ENCODE data around the gene PBX3. TPM values are rescaled to one million over a fixed set of nuclear protein-coding genes. Genes with fewer than 3 reads are reported as not detected.

PBX3 gene
- total RNA-seq, 3 donors from 2014 or later (not counting 1 experiment from before 2014, with no cell fraction given), result 42.1 to 46.9 (median 44.6) TPM

DNA sequence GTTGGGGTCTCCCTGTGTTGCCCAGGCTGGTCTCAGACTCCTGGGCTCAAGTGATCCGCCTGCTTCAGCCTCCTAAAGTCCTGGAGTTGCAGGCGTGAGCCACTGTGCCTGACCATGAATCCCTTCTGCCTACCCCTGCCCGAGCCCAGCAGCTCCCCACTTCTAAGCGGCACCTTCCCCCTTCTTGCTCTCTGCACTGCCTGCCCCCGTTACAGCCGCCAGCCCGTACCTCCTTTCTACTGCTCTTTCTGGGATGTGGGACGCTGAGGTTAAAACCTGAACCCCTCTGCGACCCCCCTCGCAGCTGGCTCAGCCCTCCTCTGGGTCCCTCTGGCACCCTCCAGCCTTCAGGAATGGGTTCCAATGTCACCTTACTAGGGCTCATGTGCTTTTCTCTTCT lies 249.6 kb downstream of the PBX3 start:
- peaks cover 0 to 4% of the 10 kb centered on the region in 2 donors for H3K27me3 Mint-ChIP-seq (ENCODE audit: low read depth in 2 of 2)
- Histone ChIP-seq H3K27ac (ENCODE audit: low read length) (no peak overlapping the region), H3K4me3 (ENCODE audit: low read length) (no peak overlapping the region), H3K4me1 (ENCODE audit: control insufficient read depth, insufficient read depth, low read length) (no peaks in the 10 kb centered on the region), H3K36me3 (ENCODE audit: control insufficient read depth, insufficient read depth, low read length) (no peaks in the 10 kb centered on the region), H3K9me3 (ENCODE audit: control insufficient read depth, insufficient read depth, low read length) (no peaks in the 10 kb centered on the region), H3K27me3 (ENCODE audit: control insufficient read depth, insufficient read depth, low read length) (no peaks in the 10 kb centered on the region)
- H3K4me1 Mint-ChIP-seq, result no peaks in the 10 kb centered on the region
- TF ChIP-seq, protein P1, sequence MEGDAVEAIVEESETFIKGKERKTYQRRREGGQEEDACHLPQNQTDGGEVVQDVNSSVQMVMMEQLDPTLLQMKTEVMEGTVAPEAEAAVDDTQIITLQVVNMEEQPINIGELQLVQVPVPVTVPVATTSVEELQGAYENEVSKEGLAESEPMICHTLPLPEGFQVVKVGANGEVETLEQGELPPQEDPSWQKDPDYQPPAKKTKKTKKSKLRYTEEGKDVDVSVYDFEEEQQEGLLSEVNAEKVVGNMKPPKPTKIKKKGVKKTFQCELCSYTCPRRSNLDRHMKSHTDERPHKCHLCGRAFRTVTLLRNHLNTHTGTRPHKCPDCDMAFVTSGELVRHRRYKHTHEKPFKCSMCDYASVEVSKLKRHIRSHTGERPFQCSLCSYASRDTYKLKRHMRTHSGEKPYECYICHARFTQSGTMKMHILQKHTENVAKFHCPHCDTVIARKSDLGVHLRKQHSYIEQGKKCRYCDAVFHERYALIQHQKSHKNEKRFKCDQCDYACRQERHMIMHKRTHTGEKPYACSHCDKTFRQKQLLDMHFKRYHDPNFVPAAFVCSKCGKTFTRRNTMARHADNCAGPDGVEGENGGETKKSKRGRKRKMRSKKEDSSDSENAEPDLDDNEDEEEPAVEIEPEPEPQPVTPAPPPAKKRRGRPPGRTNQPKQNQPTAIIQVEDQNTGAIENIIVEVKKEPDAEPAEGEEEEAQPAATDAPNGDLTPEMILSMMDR (IDR thresholded peaks at IDR 0.05), result no peak
- WGBS (ENCODE audit: insufficient coverage), result 89% methylated on average over 10 of the region's 10 CpGs
- ATAC-seq, result no peak
- no peak overlapping the region for H3K4me3 Mint-ChIP-seq
- intact Hi-C loops (cut with micrococcal nuclease), result no loop called here
- H3K9me3 Mint-ChIP-seq, result no peaks in the 10 kb centered on the region
- no peaks in the 10 kb centered on the region for H3K36me3 Mint-ChIP-seq
- no peak for DNase-seq
- H3K27ac Mint-ChIP-seq, result no peak overlapping the region

DNA sequence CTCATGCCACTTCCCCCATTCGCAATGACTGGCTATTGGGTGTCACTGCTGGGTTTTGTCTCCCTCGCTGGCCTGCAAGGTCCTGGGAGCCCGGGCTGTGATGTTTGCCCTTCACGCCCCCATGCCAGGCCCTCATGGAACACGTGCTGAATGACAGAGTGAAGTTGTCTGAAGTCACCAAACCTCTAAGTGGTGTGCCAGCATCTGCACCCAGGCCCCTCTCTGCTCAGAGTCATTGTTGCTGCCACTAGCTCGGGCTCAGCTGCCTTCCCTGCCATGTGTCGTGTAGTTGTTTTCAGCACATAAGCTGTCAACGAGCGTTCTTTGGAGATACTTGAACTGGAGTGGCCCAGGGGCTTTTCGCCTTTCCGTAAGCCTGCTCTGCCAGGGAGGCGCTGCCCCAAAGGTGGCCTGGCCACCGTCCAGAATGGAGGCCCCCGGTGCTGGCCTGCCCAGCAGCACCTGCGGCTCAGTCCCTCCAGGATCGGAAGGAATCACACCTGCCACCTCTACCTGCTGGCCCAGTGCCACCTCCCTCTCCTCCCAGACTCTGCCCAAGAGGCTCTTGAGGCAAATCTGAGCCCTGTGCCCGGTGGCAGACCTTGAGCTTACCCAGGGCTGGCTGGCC lies 250.1 kb downstream of the PBX3 start:
- Mint-ChIP-seq H3K9me3 (no peaks in the 10 kb centered on the region), H3K27ac (no peak overlapping the region), H3K4me3 (no peak overlapping the region), H3K27me3 (ENCODE audit: low read depth in 2 of 2) (peaks cover 0 to 4% of the 10 kb centered on the region in 2 donors), H3K4me1 (no peaks in the 10 kb centered on the region), H3K36me3 (no peaks in the 10 kb centered on the region)
- TF ChIP-seq, protein P1 (IDR thresholded peaks at IDR 0.05), result no peak
- H3K27me3 ChIP-seq (ENCODE audit: control insufficient read depth, insufficient read depth, low read length), result no peaks in the 10 kb centered on the region
- DNase-seq (no peak), ATAC-seq (no peak)
- intact Hi-C loops (cut with micrococcal nuclease), result no loop called here
- no peaks in the 10 kb centered on the region for H3K4me1 ChIP-seq (ENCODE audit: control insufficient read depth, insufficient read depth, low read length)
- no peak overlapping the region for H3K27ac ChIP-seq (ENCODE audit: low read length)
- no peaks in the 10 kb centered on the region for H3K36me3 ChIP-seq (ENCODE audit: control insufficient read depth, insufficient read depth, low read length)
- H3K4me3 ChIP-seq (ENCODE audit: low read length), result no peak overlapping the region
- WGBS (ENCODE audit: insufficient coverage), result 89% methylated on average over 17 of the region's 17 CpGs
- H3K9me3 ChIP-seq (ENCODE audit: control insufficient read depth, insufficient read depth, low read length), result no peaks in the 10 kb centered on the region

DNA sequence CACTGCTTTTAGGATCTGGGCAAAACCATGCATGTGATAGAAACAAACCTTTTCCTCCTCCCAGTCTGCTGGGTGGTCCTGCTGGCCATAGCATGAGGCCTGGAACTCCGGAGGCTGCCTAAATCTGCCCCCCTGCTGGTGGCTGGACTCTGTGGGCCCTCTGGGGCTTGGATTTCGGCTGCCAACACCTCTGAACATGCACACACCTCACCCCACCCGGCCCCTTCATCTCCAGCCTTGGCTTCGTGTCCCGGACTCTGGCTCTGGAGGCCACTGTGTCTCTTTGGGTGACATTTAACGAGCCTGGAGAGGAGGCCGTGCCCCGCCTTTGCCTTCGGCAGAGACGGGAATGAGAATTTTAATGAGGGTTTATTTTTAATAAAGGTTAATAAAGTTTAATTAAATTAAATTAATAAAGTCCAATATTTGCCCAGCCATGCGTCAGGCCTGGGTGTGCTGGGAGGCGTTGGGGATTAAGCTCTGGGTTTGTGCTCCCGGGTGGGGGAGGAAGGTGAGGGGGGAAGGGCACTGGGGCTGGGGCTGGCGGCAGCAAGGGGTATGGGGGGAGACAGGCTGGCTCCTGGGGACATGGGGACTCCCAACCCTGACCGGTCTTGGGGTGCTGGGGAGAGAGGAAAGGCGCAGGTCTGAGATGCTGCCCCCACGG lies 251.8 kb downstream of the PBX3 start:
- intact Hi-C loops (cut with micrococcal nuclease), result no loop called here
- TF ChIP-seq, protein P1 (IDR thresholded peaks at IDR 0.05), result no peak
- H3K4me1 ChIP-seq (ENCODE audit: control insufficient read depth, insufficient read depth, low read length), result no peaks in the 10 kb centered on the region
- Mint-ChIP-seq H3K4me3 (no peak overlapping the region), H3K4me1 (no peaks in the 10 kb centered on the region), H3K27ac (no peak overlapping the region), H3K27me3 (ENCODE audit: low read depth in 2 of 2) (peaks cover 0 to 4% of the 10 kb centered on the region in 2 donors), H3K36me3 (no peaks in the 10 kb centered on the region), H3K9me3 (no peaks in the 10 kb centered on the region)
- H3K27me3 ChIP-seq (ENCODE audit: control insufficient read depth, insufficient read depth, low read length), result no peaks in the 10 kb centered on the region
- ATAC-seq, result no peak
- H3K36me3 ChIP-seq (ENCODE audit: control insufficient read depth, insufficient read depth, low read length), result no peaks in the 10 kb centered on the region
- no peak overlapping the region for H3K27ac ChIP-seq (ENCODE audit: low read length)
- DNase-seq, result no peak
- 86% methylated on average over 12 of the region's 17 CpGs for whole genome bisulfite sequencing (ENCODE audit: insufficient coverage)
- no peaks in the 10 kb centered on the region for H3K9me3 ChIP-seq (ENCODE audit: control insufficient read depth, insufficient read depth, low read length)
- no peak overlapping the region for H3K4me3 ChIP-seq (ENCODE audit: low read length)

All from natural killer cell (primary cell).